ENCODE data around the gene BLVRB.
"Not testable (repeated sequence)": the region's sequence is repeated elsewhere in the genome, so short reads cannot be mapped to it uniquely, and the experiment has no call there.

BLVRB gene

GRCh38 chr19:40475878-40476644 is 10.5 kb upstream of the BLVRB start:
- DNase-seq: not testable (repeated sequence)

GRCh38 chr19:40474737-40475136 is 9.2 kb upstream of the BLVRB start:
- DNase-seq: no peak

- DNase-seq: no peak
Measured at GRCh38 chr19:40472516-40472915, 7.0 kb upstream of the BLVRB start.

- no peak for DNase-seq
Measured at GRCh38 chr19:40471111-40471510, 5.6 kb upstream of the BLVRB start.

GRCh38 chr19:40469011-40469410 is 3.5 kb upstream of the BLVRB start:
- DNase-seq: no peak

GRCh38 chr19:40466985-40467734 is 1.6 kb upstream of the BLVRB start, which contains the start of gene SPTBN4:
TSS of gene SPTBN4 (plus strand) at chr19:40467001. CDS start at chr19:40472622, 5,621 bp downstream.
- DNase-seq: no peak

GRCh38 chr19:40466219-40466984 is 857 bp upstream of the BLVRB start:
- no peak for DNase-seq

GRCh38 chr19:40465025-40465556 is 454 bp downstream of the BLVRB start:
- DNase-seq: no peak

- peak; percentile 85 for DNase-seq
Measured at GRCh38 chr19:40464059-40465024, 1.2 kb downstream of the BLVRB start.

GRCh38 chr19:40463587-40464037 is 1.9 kb downstream of the BLVRB start:
- DNase-seq: not testable (repeated sequence)

GRCh38 chr19:40461669-40462221 is 3.8 kb downstream of the BLVRB start:
- DNase-seq: no peak

GRCh38 chr19:40460185-40460584 is 5.4 kb downstream of the BLVRB start:
- no peak for DNase-seq

GRCh38 chr19:40458597-40458974 is 7.0 kb downstream of the BLVRB start:
- no peak for DNase-seq

- DNase-seq: no peak
Measured at GRCh38 chr19:40457953-40458596, 7.5 kb downstream of the BLVRB start.

GRCh38 chr19:40457048-40457447 is 8.5 kb downstream of the BLVRB start:
- DNase-seq: no peak

GRCh38 chr19:40453943-40454342 is 11.6 kb downstream of the BLVRB start:
- not testable (repeated sequence) for DNase-seq

GRCh38 chr19:40453151-40453735 is 12.3 kb downstream of the BLVRB start:
- DNase-seq: no peak

- no peak for DNase-seq
Measured at GRCh38 chr19:40452016-40452415, 13.5 kb downstream of the BLVRB start.

- DNase-seq: no peak
Measured at GRCh38 chr19:40450664-40451063, 14.9 kb downstream of the BLVRB start.

GRCh38 chr19:40449506-40449905 is 16.0 kb downstream of the BLVRB start:
- no peak for DNase-seq

Data from NCI-H1694 (cell line).